SK-N-SH (cell line): Measurements from ENCODE around the gene HDAC4. TPM values are rescaled to one million over a fixed set of nuclear protein-coding genes. Genes with fewer than 3 reads are reported as not detected.

Source experiments
- CTCF ChIA-PET: fragments of 300-600, 350-600 bp; formaldehyde crosslinking; extraction: SDS; loops from one replicate; lab custom pipeline; 2021; lab: Yijun Ruan, JAX
- POLR2A ChIA-PET: fragments of 350-600 bp; sonication (Branson Sonifier 250); formaldehyde crosslinking; extraction: SDS; loops from one replicate; lab custom pipeline; 2020; ENCODE audit warnings: antibody characterized with exemption, inconsistent platforms; lab: Yijun Ruan, JAX
- DNase-seq: peaks from one replicate; pipeline ENCODE4 v3.0.0; 2012
- H2AFZ ChIP-seq: fragments of 200-600 bp; sonication (generic); 2 replicates; pipeline ENCODE4 v1.8.1; 2016; ENCODE audit warnings: antibody characterized with exemption, mild to moderate bottlenecking, low read depth
- H3F3A ChIP-seq: fragments of 200-600 bp; sonication (generic); replicated peaks from 2 replicates; pipeline ENCODE3; 2016; ENCODE audit warnings: antibody characterized with exemption, mild to moderate bottlenecking; ENCODE audit not compliant: insufficient read depth
- H3K27ac ChIP-seq, 2 experiments: fragments of 200-500 bp in 1 of 2; fragments of 200-600 bp in 1 of 2; sonication (Bioruptor generic) in 1 of 2; sonication (generic), shearing (Covaris generic) in 1 of 2; 2 replicates each; pipeline versions ENCODE4 v1.5.1 to v1.6.1; 2014 to 2016; ENCODE audit warnings: low read depth in 2 of 2, inconsistent platforms in 1 of 2, low read length in 1 of 2, mild to moderate bottlenecking in 1 of 2, mixed read lengths in 1 of 2
- H3K27me3 ChIP-seq: fragments of 200-600 bp; sonication (generic), shearing (Covaris generic); 2 replicates; pipeline ENCODE4 v1.6.1; 2016; ENCODE audit warnings: mixed run types; ENCODE audit not compliant: insufficient read depth
- H3K36me3 ChIP-seq, 2 experiments: fragments of 200-500 bp in 1 of 2; fragments of 200-600 bp in 1 of 2; sonication (Bioruptor generic) in 1 of 2; sonication (generic) in 1 of 2; replicated peaks in 1 of 2; 2 replicates each; pipeline versions ENCODE3 to v1.5.1; 2014 to 2016; ENCODE audit warnings: low read length in 1 of 2, mild to moderate bottlenecking in 1 of 2; ENCODE audit not compliant: insufficient read depth in 2 of 2, control insufficient read depth in 1 of 2
- H3K4me1 ChIP-seq, 2 experiments: fragments of 200-500 bp in 1 of 2; fragments of 200-600 bp in 1 of 2; sonication (Bioruptor generic) in 1 of 2; sonication (generic), shearing (Covaris generic) in 1 of 2; 2 replicates each; pipeline versions ENCODE4 v1.5.1 to v1.6.1; 2014 to 2016; ENCODE audit warnings: low read depth in 1 of 2, low read length in 1 of 2, mixed run types in 1 of 2; ENCODE audit not compliant: insufficient read depth in 2 of 2, control insufficient read depth in 1 of 2
- H3K4me2 ChIP-seq: fragments of 200-600 bp; sonication (generic), shearing (Covaris generic); 2 replicates; pipeline ENCODE4 v1.6.1; 2017; ENCODE audit warnings: mixed run types
- H3K4me3 ChIP-seq, 2 experiments: fragments of 200-500 bp in 1 of 2; fragments of 200-600 bp in 1 of 2; sonication (Bioruptor generic) in 1 of 2; sonication (generic), shearing (Covaris generic) in 1 of 2; 2 replicates each; pipeline versions ENCODE4 v1.5.1 to v1.8.1; 2014 to 2016; ENCODE audit warnings: low read depth in 2 of 2, inconsistent platforms in 1 of 2, low read length in 1 of 2, mild to moderate bottlenecking in 1 of 2, mixed read lengths in 1 of 2, moderate library complexity in 1 of 2
- H3K79me2 ChIP-seq: fragments of 200-600 bp; sonication (generic); 2 replicates; pipeline ENCODE4 v1.8.1; 2017; ENCODE audit warnings: mild to moderate bottlenecking; ENCODE audit not compliant: insufficient read depth
- H3K9ac ChIP-seq: fragments of 200-600 bp; sonication (generic); 2 replicates; pipeline ENCODE4 v1.6.1; 2017; ENCODE audit warnings: mixed run types
- H3K9me2 ChIP-seq: fragments of 200-600 bp; sonication (generic); 2 replicates; pipeline ENCODE4 v1.6.1; 2017; ENCODE audit warnings: mixed run types
- H3K9me3 ChIP-seq: fragments of 200-600 bp; sonication (generic); 2 replicates; pipeline ENCODE4 v1.6.1; 2017; ENCODE audit warnings: mixed run types, mild to moderate bottlenecking, moderate library complexity
- H4K20me1 ChIP-seq: fragments of 200-600 bp; sonication (generic); 2 replicates; pipeline ENCODE4 v1.6.1; 2017; ENCODE audit warnings: mild to moderate bottlenecking, mixed run types; ENCODE audit not compliant: insufficient read depth
- CHD2 ChIP-seq: fragments of 150-350 bp; IDR thresholded peaks from 2 replicates; pipeline ENCODE4 v1.6.1; 2018; ENCODE audit warnings: low read length; ENCODE audit not compliant: partially characterized antibody
- CTCF ChIP-seq: fragments of 200-600 bp; sonication (generic); IDR thresholded peaks from 2 replicates; pipeline ENCODE4 v1.6.1; 2017; ENCODE audit warnings: antibody characterized with exemption, mild to moderate bottlenecking, moderate library complexity
- EP300 ChIP-seq, 2 experiments: IDR thresholded peaks; 2 replicates each; pipeline versions ENCODE4 v1.4.0 to v1.6.1; 2012; ENCODE audit warnings: borderline replicate concordance in 1 of 2, low read depth in 1 of 2, low read length in 1 of 2
- EZH2phosphoT487 ChIP-seq: fragments of 200-600 bp; sonication (generic); IDR thresholded peaks from 2 replicates; pipeline ENCODE4 v1.6.1; 2017; ENCODE audit warnings: low read depth, mixed run types, mild to moderate bottlenecking, antibody characterized with exemption, moderate library complexity, borderline replicate concordance
- FOSL2 ChIP-seq: IDR thresholded peaks from 2 replicates; pipeline ENCODE4 v1.4.0; 2012; ENCODE audit warnings: low read depth, mild to moderate bottlenecking, moderate library complexity, borderline replicate concordance
- FOXJ3 ChIP-seq: sonication (generic); formaldehyde crosslinking; IDR thresholded peaks from 2 replicates; pipeline ENCODE4 v1.5.1; 2020; ENCODE audit warnings: mild to moderate bottlenecking, missing genetic modification reagents
- GABPA ChIP-seq: IDR thresholded peaks from 2 replicates; pipeline ENCODE4 v1.4.0; 2012; ENCODE audit warnings: low read depth, mild to moderate bottlenecking
- IRF3 ChIP-seq: fragments of 150-350 bp; IDR thresholded peaks from 2 replicates; pipeline ENCODE4 v1.6.1; 2016; ENCODE audit warnings: mild to moderate bottlenecking, low read depth, low read length
- MAX ChIP-seq: IDR thresholded peaks from 2 replicates; pipeline ENCODE4 v1.4.0; 2012; ENCODE audit warnings: low read depth
- NRF1 ChIP-seq: IDR thresholded peaks from 2 replicates; pipeline ENCODE4 v1.6.1; 2012; ENCODE audit warnings: low read depth, mild to moderate bottlenecking, low read length
- PBX3 ChIP-seq: IDR thresholded peaks from 2 replicates; pipeline ENCODE4; 2012
- POLR2AphosphoS5 ChIP-seq: IDR thresholded peaks from 2 replicates; pipeline ENCODE4 v1.6.1; 2012; ENCODE audit warnings: low read depth, low read length
- RCOR1 ChIP-seq: fragments of 150-350 bp; IDR thresholded peaks from 2 replicates; pipeline ENCODE4 v1.6.1; 2017; ENCODE audit warnings: antibody characterized with exemption, low read length
- RFX5 ChIP-seq: IDR thresholded peaks from 2 replicates; pipeline ENCODE4 v1.6.1; 2012; ENCODE audit warnings: mild to moderate bottlenecking, improper control_type of control experiment, low read length
- RXRA ChIP-seq: IDR thresholded peaks from 2 replicates; pipeline ENCODE4 v1.4.0; 2012; ENCODE audit warnings: low read depth, mild to moderate bottlenecking, borderline replicate concordance
- SIN3A ChIP-seq: IDR thresholded peaks from 2 replicates; pipeline ENCODE4 v1.6.1; 2012; ENCODE audit warnings: low read depth, mild to moderate bottlenecking, low read length, moderate library complexity, borderline replicate concordance
- SMC3 ChIP-seq: IDR thresholded peaks from 2 replicates; pipeline ENCODE4 v1.6.1; 2012; ENCODE audit warnings: low read depth, low read length, improper control_type of control experiment
- TAF1 ChIP-seq: IDR thresholded peaks from 2 replicates; pipeline ENCODE4 v1.6.1; 2012; ENCODE audit warnings: low read depth, mild to moderate bottlenecking, low read length, moderate library complexity, borderline replicate concordance
- USF2 ChIP-seq: fragments of 150-350 bp; IDR thresholded peaks from 2 replicates; pipeline ENCODE4 v1.6.1; 2017; ENCODE audit warnings: antibody characterized with exemption, low read length, low read depth, borderline replicate concordance
- YY1 ChIP-seq: IDR thresholded peaks from 2 replicates; pipeline ENCODE4 v1.4.0; 2012; ENCODE audit warnings: low read depth, mild to moderate bottlenecking
- WGBS: methylation state at CpG from one replicate; pipeline ENCODE4 v1.1.6; 2017; ENCODE audit warnings: low lambda C conversion rate; 5-methylcytosine and 5-hydroxymethylcytosine counted together
- polyA plus RNA-seq, 3 experiments: library from polyadenylated mRNA; depleted of rRNA; stranded (reverse); fragments of >200 nt; gene quantifications; 2 replicates each; pipeline ENCODE4 v1.2.3, GENCODE V29; 2012

HDAC4 gene
- polyA plus RNA-seq, 1 of the 3 experiments (the other 2 are of a cell fraction), result 5.5 TPM

- CTCF ChIA-PET, result interaction anchor here (1.0 kb wide), 1 partner anchor 17 kb away, joined by 3 read pairs; no protein-coding TSS in a partner anchor
- no peaks in the 10 kb centered on the region for H3K27me3 ChIP-seq
- 95% methylated on average over 13 of the region's 28 CpGs for WGBS
- no peak for TF ChIP-seq MAX
- no peak for TF ChIP-seq YY1
- TF ChIP-seq USF2, result no peak
- TF ChIP-seq SIN3A, result no peak
- no peak for TF ChIP-seq CHD2
- TF ChIP-seq TAF1, result no peak
- TF ChIP-seq CTCF, result no peak
- TF ChIP-seq EP300 (IDR thresholded peaks at IDR 0.05; ENCODE audit: borderline replicate concordance in 1 of 2, low read depth in 1 of 2, low read length in 1 of 2), result no peak
- no peak for TF ChIP-seq GABPA
- TF ChIP-seq EZH2phosphoT487, result no peak
- no peak for TF ChIP-seq RXRA
- TF ChIP-seq SMC3, result no peak
- no peak for TF ChIP-seq POLR2AphosphoS5
- TF ChIP-seq PBX3, result no peak
- no peak for TF ChIP-seq NRF1
- TF ChIP-seq IRF3, result no peak
- TF ChIP-seq RCOR1, result no peak
- TF ChIP-seq FOXJ3, result no peak
- no peak for TF ChIP-seq FOSL2
- TF ChIP-seq RFX5, result no peak
- H3K27ac ChIP-seq, result no peak overlapping the region
- peaks cover 0 to 24% of the 10 kb centered on the region in 2 experiments; a peak in 2 of 4 replicates for H3K4me1 ChIP-seq
- H3K4me2 ChIP-seq, result no peak overlapping the region
- H3K4me3 ChIP-seq, result no peak overlapping the region
- H3K9me2 ChIP-seq, result no peaks in the 10 kb centered on the region
- H3K79me2 ChIP-seq, result no peaks in the 10 kb centered on the region
- no peaks in the 10 kb centered on the region for H3K36me3 ChIP-seq
- POLR2A ChIA-PET, result no interaction called here
- H3K9ac ChIP-seq, result no peak overlapping the region
- no peak for DNase-seq
- H3F3A ChIP-seq, result no peaks in the 10 kb centered on the region
- no peaks in the 10 kb centered on the region for H4K20me1 ChIP-seq
- H3K9me3 ChIP-seq, result no peaks in the 10 kb centered on the region
- no peak overlapping the region for H2AFZ ChIP-seq
Measured at GRCh38 chr2:239204136-239204875, 196.5 kb downstream of the HDAC4 start.
